K562 (cell line): Measurements from ENCODE around the gene SARS1. TPM values are rescaled to one million over a fixed set of nuclear protein-coding genes. Genes with fewer than 3 reads are reported as not detected.
A peak's percentile ranks its signal among the peaks of the same experiment; 100 is the strongest.

Experiments
- ARHGAP35 ChIP-seq: fragments of 450-650 bp; IDR thresholded peaks from 2 replicates; pipeline ENCODE4 v1.6.1; 2018; ENCODE audit not compliant: partially characterized antibody
- ARID1B ChIP-seq: fragments of 450-650 bp; IDR thresholded peaks from 2 replicates; pipeline ENCODE4 v1.6.1; 2016; ENCODE audit warnings: antibody characterized with exemption, mild to moderate bottlenecking, inconsistent platforms
- CREB1 ChIP-seq, 2 experiments: sonication (generic) in 1 of 2; formaldehyde crosslinking in 1 of 2; IDR thresholded peaks; 2 replicates each; pipeline versions ENCODE4 v1.6.1 to v1.8.0; 2012 to 2022; ENCODE audit warnings: inconsistent platforms in 1 of 2, mild to moderate bottlenecking in 1 of 2, missing genetic modification reagents in 1 of 2, moderate library complexity in 1 of 2
- FOXK2 ChIP-seq, 2 experiments: fragments of 450-650 bp; IDR thresholded peaks in 1 of 2; conservative IDR thresholded peaks in 1 of 2; 2 replicates each; pipeline ENCODE4 v1.6.1; 2016; ENCODE audit warnings: low read depth in 2 of 2, mild to moderate bottlenecking in 1 of 2
- MED1 ChIP-seq: sonication (generic); formaldehyde crosslinking; IDR thresholded peaks from 2 replicates; pipeline ENCODE4 v1.8.1; 2023; ENCODE audit warnings: missing genetic modification reagents, borderline replicate concordance
- NCOA4 ChIP-seq: fragments of 450-650 bp; IDR thresholded peaks from 2 replicates; pipeline ENCODE4 v1.6.1; 2018; ENCODE audit warnings: mild to moderate bottlenecking; ENCODE audit not compliant: partially characterized antibody
- NEUROD1 ChIP-seq: fragments of 150-350 bp; IDR thresholded peaks from 2 replicates; pipeline ENCODE4 v1.6.1; 2014; ENCODE audit warnings: borderline replicate concordance, low read length, low read depth; ENCODE audit not compliant: partially characterized antibody
- POLR2H ChIP-seq: IDR thresholded peaks from 2 replicates; pipeline ENCODE4 v1.6.1; 2016; ENCODE audit warnings: missing genetic modification characterization, low read depth, mild to moderate bottlenecking, control low read depth, missing compliant biosample characterization, moderate library complexity
- RBM15 ChIP-seq: fragments of 200-400 bp; formaldehyde crosslinking; IDR thresholded peaks from 2 replicates; pipeline ENCODE4 v1.6.1; 2018; ENCODE audit warnings: mild to moderate bottlenecking, low read length, moderate library complexity; ENCODE audit not compliant: insufficient read depth
- SMAD1 ChIP-seq: fragments of 150-350 bp; IDR thresholded peaks from 2 replicates; pipeline ENCODE4 v1.6.1; 2014; ENCODE audit warnings: low read length, low read depth; ENCODE audit not compliant: partially characterized antibody
- SMARCA5 ChIP-seq: fragments of 450-650 bp; IDR thresholded peaks from 2 replicates; pipeline ENCODE4 v1.6.1; 2016
- STAT5A ChIP-seq: IDR thresholded peaks from 2 replicates; pipeline ENCODE4 v1.6.1; 2012; ENCODE audit warnings: low read length, inconsistent platforms, borderline replicate concordance
- TAF7 ChIP-seq: fragments of 450-650 bp; IDR thresholded peaks from 2 replicates; pipeline ENCODE4 v1.6.1; 2016; ENCODE audit warnings: missing genetic modification characterization, missing compliant biosample characterization
- ZNF175 ChIP-seq: fragments of 200-800 bp; sonication (Bioruptor generic); IDR thresholded peaks from 2 replicates; pipeline ENCODE4 v1.6.1; 2016; ENCODE audit warnings: low read depth, mild to moderate bottlenecking, missing genetic modification characterization, missing compliant biosample characterization
- ZNF217 ChIP-seq: sonication (generic); formaldehyde crosslinking; IDR thresholded peaks from 2 replicates; pipeline ENCODE4 v1.8.0; 2022; ENCODE audit warnings: mild to moderate bottlenecking, missing genetic modification reagents
- ZNF445 ChIP-seq: fragments of 250-450 bp; sonication (Bioruptor Pico); IDR thresholded peaks from 2 replicates; pipeline ENCODE4 v1.4.0; 2020; ENCODE audit warnings: low read depth, mild to moderate bottlenecking, moderate library complexity
- ZNF551 ChIP-seq: fragments of 250-450 bp; sonication (Bioruptor Pico); IDR thresholded peaks from 2 replicates; pipeline ENCODE4 v1.5.0; 2021; ENCODE audit warnings: mild to moderate bottlenecking, moderate library complexity
- ZNF75A ChIP-seq: fragments of 450-650 bp; formaldehyde crosslinking; IDR thresholded peaks from 2 replicates; pipeline ENCODE4 v1.4.0; 2020; ENCODE audit warnings: mild to moderate bottlenecking
- polyA plus RNA-seq, 8 experiments: library from polyadenylated mRNA; depleted of rRNA in 4 of 8; stranded (reverse) in 5 of 8; unstranded in 3 of 8; fragments of >200 nt; fragmentation: Nextera tagmentation in 2 of 8; fragmentation: Illumina TruSeq in 1 of 8; extraction: Ambion mirVana in 2 of 8; extraction: Trizol in 1 of 8; gene quantifications; 2 replicates each; pipeline versions ENCODE4 v1.2.1 to v1.2.3, GENCODE V29; 2011 to 2014; ENCODE audit warnings: inconsistent platforms in 1 of 8, missing spikeins in 1 of 8
- total RNA-seq, 7 experiments: library from RNA; depleted of rRNA in 6 of 7; stranded (reverse); fragments of >200 nt in 6 of 7; fragmentation: Illumina TruSeq in 2 of 7; extraction: Trizol in 2 of 7; gene quantifications; 2 replicates each; pipeline versions ENCODE4 v1.2.1 to v1.2.3, GENCODE V29; 2011 to 2021; ENCODE audit warnings: low replicate concordance in 1 of 7
- TF ChIP-seq, protein P1 (sequence below): sonication (generic); formaldehyde crosslinking; IDR thresholded peaks from 2 replicates; pipeline ENCODE4 v1.9.0; 2022; ENCODE audit warnings: mild to moderate bottlenecking, missing genetic modification reagents
- TF ChIP-seq, protein P2 (sequence below): fragments of 250-450 bp; sonication (Bioruptor Pico); IDR thresholded peaks from 2 replicates; pipeline ENCODE4 v1.8.0; 2022; ENCODE audit warnings: inconsistent platforms
- TF ChIP-seq, protein P3 (sequence below): fragments of 450-650 bp; formaldehyde crosslinking; IDR thresholded peaks from 2 replicates; pipeline ENCODE4 v1.4.0; 2022; ENCODE audit warnings: mild to moderate bottlenecking, moderate library complexity
- TF ChIP-seq, protein P4 (sequence below): fragments of 450-650 bp; IDR thresholded peaks from 2 replicates; pipeline ENCODE4 v1.6.1; 2018; ENCODE audit warnings: mild to moderate bottlenecking, low read depth; ENCODE audit not compliant: partially characterized antibody
- TF ChIP-seq, protein P5 (sequence below): sonication (generic); formaldehyde crosslinking; IDR thresholded peaks from 2 replicates; pipeline ENCODE4 v1.8.1; 2023; ENCODE audit warnings: mild to moderate bottlenecking, missing genetic modification reagents

The SARS1 gene
- total and polyA plus RNA-seq, 9 of the 15 experiments (the other 6 are each of a cell fraction or from before 2014, with no cell fraction given), result 221 to 623 (median 254) TPM

DNA sequence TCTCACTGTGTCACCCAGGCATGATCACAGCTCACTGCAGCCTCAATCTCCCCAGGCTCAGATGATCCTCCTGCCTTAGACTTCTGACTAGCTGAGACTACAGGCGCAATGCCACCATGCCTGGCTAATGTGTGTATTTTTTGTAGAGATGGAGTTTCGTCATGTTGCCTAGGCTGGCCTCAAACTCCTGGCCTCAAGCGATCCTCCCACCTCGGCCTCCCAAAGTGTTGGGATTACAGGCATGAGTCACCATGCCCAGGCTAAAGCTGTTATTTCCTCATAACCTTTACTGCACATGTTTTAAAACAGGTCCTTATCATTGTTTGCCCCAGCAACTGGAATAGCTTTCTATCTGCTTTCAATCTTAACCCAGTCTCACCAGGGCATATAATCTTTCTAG is 2.9 kb downstream of the SARS1 start (continued):
- TF ChIP-seq, protein P1, sequence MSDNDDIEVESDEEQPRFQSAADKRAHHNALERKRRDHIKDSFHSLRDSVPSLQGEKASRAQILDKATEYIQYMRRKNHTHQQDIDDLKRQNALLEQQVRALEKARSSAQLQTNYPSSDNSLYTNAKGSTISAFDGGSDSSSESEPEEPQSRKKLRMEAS (CRISPR knock-in tag), result no peak
- TF ChIP-seq TAF7 (tag) (no peak), ARID1B (peak; percentile 49; the same call in 1 of the 2 replicates), ZNF445 (CRISPR knock-in tag) (no peak), CREB1 (IDR thresholded peaks at IDR 0.05) (no peak), CREB1 (CRISPR knock-in tag; IDR thresholded peaks at IDR 0.05) (no peak), RBM15 (no peak), ZNF551 (CRISPR knock-in tag) (no peak), ZNF75A (CRISPR knock-in tag) (no peak), ZNF217 (CRISPR knock-in tag) (no peak), SMAD1 (no peak), ZNF175 (CRISPR knock-in tag) (no peak), ARHGAP35 (no peak), STAT5A (no peak), NEUROD1 (no peak), MED1 (no peak), NCOA4 (no peak), FOXK2 (conservative IDR thresholded peaks at IDR 0.05 in 1 of 2, IDR thresholded peaks at IDR 0.05 in 1 of 2; ENCODE audit: low read depth in 2 of 2) (no peak), POLR2H (no peak), SMARCA5 (peak; percentile 89)
- TF ChIP-seq, protein P2, sequence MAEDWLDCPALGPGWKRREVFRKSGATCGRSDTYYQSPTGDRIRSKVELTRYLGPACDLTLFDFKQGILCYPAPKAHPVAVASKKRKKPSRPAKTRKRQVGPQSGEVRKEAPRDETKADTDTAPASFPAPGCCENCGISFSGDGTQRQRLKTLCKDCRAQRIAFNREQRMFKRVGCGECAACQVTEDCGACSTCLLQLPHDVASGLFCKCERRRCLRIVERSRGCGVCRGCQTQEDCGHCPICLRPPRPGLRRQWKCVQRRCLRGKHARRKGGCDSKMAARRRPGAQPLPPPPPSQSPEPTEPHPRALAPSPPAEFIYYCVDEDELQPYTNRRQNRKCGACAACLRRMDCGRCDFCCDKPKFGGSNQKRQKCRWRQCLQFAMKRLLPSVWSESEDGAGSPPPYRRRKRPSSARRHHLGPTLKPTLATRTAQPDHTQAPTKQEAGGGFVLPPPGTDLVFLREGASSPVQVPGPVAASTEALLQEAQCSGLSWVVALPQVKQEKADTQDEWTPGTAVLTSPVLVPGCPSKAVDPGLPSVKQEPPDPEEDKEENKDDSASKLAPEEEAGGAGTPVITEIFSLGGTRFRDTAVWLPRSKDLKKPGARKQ (CRISPR knock-in tag), result no peak
- TF ChIP-seq, protein P3, sequence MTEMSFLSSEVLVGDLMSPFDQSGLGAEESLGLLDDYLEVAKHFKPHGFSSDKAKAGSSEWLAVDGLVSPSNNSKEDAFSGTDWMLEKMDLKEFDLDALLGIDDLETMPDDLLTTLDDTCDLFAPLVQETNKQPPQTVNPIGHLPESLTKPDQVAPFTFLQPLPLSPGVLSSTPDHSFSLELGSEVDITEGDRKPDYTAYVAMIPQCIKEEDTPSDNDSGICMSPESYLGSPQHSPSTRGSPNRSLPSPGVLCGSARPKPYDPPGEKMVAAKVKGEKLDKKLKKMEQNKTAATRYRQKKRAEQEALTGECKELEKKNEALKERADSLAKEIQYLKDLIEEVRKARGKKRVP, result no peak
- TF ChIP-seq, protein P4, sequence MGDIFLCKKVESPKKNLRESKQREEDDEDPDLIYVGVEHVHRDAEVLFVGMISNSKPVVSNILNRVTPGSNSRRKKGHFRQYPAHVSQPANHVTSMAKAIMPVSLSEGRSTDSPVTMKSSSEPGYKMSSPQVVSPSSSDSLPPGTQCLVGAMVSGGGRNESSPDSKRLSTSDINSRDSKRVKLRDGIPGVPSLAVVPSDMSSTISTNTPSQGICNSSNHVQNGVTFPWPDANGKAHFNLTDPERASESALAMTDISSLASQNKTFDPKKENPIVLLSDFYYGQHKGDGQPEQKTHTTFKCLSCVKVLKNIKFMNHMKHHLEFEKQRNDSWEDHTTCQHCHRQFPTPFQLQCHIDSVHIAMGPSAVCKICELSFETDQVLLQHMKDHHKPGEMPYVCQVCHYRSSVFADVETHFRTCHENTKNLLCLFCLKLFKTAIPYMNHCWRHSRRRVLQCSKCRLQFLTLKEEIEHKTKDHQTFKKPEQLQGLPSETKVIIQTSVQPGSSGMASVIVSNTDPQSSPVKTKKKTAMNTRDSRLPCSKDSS, result no peak
- TF ChIP-seq, protein P5, sequence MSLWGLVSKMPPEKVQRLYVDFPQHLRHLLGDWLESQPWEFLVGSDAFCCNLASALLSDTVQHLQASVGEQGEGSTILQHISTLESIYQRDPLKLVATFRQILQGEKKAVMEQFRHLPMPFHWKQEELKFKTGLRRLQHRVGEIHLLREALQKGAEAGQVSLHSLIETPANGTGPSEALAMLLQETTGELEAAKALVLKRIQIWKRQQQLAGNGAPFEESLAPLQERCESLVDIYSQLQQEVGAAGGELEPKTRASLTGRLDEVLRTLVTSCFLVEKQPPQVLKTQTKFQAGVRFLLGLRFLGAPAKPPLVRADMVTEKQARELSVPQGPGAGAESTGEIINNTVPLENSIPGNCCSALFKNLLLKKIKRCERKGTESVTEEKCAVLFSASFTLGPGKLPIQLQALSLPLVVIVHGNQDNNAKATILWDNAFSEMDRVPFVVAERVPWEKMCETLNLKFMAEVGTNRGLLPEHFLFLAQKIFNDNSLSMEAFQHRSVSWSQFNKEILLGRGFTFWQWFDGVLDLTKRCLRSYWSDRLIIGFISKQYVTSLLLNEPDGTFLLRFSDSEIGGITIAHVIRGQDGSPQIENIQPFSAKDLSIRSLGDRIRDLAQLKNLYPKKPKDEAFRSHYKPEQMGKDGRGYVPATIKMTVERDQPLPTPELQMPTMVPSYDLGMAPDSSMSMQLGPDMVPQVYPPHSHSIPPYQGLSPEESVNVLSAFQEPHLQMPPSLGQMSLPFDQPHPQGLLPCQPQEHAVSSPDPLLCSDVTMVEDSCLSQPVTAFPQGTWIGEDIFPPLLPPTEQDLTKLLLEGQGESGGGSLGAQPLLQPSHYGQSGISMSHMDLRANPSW, result no peak
